HG02938 (cell line): Measurements from ENCODE around the gene UBE4A.
"Not testable (repeated sequence)": the region's sequence is repeated elsewhere in the genome, so short reads cannot be mapped to it uniquely, and the experiment has no call there.

Source experiments
- ATAC-seq: cut with Tn5 transposase; IDR thresholded peaks from one replicate; pipeline ENCODE4 v1.9.1; 2021; ENCODE audit warnings: mild to moderate bottlenecking, moderate library complexity; ENCODE audit not compliant: unreplicated experiment

Gene UBE4A

GRCh38 chr11:118398791-118399559, 39.6 kb downstream of the UBE4A start:
- ATAC-seq: no peak

DNA sequence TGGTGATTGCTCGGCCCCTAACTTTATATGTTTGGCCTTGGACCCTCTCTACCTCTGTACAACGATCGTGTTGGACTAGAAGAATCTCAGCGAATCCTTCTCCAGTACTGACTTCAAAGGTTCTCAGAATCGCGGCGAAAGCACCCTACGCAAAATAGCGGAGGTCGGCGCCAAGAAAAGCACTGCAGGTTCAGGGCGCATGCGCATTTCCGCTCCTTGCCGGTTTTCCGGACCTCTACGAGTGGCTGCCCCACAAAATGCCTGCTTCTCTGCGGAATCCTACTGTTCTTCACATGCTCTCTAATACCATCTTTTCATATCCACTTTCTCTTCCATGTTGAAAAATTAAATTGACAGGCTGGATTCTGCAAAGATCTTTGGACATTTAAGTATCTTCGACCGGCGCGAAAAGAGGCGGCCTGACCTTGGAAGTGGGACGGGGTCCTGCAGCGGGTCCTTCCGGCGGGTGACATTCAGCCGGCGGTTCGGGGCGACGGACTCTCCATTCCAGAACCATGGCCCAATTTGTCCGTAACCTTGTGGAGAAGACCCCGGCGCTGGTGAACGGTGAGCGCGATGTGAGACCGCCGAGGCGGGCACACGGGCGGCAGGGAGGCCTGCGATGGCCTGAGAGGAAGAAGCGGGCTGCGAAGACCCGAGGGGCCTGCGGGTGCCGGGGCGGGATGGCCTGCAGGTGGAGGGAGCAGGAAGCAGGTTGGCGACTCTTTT, 41.9 kb downstream of the UBE4A start, which contains the start of gene ATP5MG:
TSS of gene ATP5MG (plus strand) at position 456 of the 729 bp plus-strand sequence. CDS start at position 516, 60 bp downstream.
- peak; percentile 51 for ATAC-seq

DNA sequence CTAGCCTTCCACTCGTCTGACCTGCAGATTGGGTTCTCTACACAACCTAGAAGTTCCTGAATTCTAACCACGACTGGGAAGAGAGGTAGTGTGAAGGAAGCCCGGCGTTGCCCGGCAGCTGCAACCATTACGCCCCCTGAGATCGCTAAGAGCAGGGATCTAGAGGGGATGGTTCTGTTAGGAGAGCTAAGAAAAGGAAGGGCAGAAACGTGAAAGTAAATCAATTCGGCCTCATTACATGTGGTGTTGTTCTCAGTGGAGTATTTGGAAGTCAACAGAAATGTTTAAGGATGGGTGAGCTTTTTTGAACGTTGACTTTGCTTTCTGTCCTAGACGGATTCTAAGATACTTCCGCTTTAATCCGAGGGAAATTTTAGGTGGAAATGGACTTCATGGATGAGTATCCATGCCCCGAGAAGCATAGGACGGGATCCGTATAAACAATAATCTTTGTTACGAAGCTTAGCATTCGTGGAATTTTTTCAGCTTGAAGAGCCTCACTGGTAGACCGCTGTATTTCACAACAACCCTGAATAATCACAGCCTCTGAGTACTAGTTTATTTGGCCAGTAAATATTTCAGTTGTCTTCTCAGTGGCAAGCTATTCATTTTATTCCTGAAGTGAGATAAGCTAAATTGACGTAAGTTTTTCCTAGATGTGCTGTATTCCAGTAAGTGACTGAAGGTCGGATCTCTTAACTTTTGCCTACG, 42.6 kb downstream of the UBE4A start:
- ATAC-seq: no peak

- not testable (repeated sequence) for ATAC-seq
These were observed 43.2 kb downstream of the UBE4A start for GRCh38 chr11:118402594-118402993.

DNA sequence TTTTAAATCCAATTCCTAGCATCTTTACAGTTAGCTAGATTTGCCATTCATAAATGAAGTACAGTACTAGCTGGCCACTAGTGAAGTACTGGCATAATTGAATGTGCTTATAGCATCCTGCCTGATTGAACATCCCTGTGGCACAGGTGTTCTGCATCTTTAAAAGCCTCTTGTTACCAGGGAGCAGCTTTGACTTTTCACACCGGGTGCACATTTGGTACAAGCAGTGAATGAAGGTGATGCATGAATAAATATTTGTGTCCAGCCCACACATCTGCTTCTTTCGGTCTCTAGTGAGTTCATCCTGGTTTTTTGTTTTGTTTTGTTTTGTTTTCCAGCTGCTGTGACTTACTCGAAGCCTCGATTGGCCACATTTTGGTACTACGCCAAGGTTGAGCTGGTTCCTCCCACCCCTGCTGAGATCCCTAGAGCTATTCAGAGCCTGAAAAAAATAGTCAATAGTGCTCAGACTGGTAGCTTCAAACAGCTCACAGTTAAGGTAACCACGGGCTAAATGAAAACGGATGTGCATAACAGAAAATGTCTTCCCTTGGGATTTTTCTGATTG, 47.3 kb downstream of the UBE4A start:
- ATAC-seq: no peak

DNA sequence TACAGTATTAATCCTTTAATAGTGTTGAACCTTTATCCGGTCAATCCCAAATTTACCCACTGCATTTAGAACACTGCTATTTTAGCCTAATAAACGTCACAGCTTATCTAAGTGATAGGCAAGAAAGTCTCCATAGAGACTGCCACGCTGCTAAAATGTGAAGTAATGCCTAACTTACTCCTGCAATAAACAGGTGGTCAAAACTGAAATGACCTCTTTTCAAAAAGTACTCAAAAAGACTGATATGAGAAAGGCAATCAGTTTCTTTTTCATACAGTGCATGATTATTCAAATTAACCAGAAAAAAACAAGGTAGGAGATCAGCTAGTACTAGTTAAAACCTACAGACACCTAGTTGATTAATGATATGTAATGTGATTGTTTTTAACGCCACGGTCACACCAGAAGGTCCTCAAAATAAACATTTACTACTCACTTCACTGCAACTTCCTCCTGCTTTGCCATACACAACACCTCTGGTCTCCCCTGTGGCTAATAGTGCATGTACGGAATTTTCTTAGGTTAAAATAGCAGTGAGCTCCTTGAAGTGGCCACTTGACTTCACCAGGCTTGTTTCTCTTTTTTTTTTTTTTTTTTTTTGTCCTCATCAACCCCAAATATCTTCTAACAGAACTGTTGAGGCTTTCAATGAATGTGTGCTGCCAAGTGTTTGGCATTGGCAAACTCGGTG, 50.8 kb downstream of the UBE4A start:
- ATAC-seq: peak; percentile 69

GRCh38 chr11:118411530-118411929, 52.1 kb downstream of the UBE4A start:
- ATAC-seq: no peak

DNA sequence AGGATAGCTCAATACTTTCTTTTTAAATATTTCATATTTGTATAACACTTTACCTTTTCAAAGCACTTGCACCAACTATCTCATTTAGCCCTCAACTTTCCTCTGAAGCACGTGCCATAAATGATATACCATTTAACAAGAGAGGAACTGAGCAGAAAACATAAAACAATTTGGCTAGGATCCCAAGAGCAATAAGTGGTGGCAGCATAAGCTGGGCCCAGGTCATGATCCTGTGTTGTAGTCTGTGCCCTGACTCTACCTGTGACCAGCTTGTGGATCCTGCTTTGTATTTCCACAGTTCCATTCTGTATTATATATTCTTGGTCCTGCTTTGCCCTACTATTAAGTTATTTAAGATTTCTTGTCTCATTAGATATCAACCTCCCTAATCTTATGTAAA, 53.5 kb downstream of the UBE4A start:
- no peak for ATAC-seq

GRCh38 chr11:118415062-118415738, 55.8 kb downstream of the UBE4A start:
- no peak for ATAC-seq

GRCh38 chr11:118415739-118416068, 56.3 kb downstream of the UBE4A start:
- no peak for ATAC-seq

DNA sequence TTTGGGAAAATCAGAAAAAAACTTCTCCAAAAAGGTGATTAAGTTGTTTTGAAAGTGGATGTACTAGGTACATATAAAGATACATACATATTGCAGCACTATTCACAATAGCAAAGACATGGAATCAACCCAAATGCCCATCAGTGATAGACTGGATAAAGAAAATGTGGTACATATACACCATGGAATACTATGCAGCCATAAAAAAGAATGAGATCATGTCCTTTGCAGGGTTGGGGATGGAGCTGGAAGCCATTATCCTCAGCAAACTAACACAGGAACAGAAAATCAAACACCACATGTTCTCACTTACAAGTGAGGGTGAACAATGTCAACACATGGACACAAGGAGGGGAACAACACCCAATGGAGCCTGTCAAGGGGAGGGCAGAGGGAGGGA, 57.5 kb downstream of the UBE4A start:
- not testable (repeated sequence) for ATAC-seq

DNA sequence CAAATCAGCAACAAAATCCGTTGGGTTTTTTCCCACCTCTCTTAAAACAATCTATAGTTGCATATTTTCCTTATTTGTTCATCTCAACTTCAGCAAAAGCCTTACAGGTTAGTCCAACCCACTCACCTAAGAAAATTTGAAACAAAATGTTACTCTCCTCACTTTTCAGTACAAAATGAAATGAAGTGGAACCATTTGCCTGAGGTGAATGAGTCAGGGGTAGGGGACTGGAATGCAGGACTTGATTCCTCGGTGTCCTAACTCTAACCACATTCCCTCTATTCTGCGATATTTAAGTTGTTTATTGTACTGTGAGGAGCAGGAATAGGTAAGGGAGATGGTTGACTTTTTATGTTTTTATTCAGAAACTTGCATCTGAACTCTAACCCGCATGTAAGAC, 58.4 kb downstream of the UBE4A start:
- ATAC-seq: no peak

DNA sequence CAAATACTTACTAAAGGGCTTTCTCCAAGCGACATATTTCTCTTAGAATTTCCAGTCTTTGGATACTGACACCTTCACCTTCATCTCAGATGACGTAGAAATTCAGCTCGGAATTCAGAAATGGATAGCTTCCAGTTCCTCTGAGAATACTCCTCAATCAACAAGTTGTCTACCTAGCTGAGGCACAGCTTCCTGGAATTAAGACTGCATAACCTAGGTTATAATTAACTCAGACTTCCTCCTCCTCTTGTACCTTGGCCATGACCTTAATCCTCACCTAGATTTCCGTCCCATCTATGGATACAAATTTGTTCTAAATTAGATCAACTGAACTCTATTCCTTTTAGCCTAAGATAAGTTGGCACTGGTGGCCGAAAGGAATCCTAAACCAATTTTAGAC, 59.4 kb downstream of the UBE4A start:
- no peak for ATAC-seq

DNA sequence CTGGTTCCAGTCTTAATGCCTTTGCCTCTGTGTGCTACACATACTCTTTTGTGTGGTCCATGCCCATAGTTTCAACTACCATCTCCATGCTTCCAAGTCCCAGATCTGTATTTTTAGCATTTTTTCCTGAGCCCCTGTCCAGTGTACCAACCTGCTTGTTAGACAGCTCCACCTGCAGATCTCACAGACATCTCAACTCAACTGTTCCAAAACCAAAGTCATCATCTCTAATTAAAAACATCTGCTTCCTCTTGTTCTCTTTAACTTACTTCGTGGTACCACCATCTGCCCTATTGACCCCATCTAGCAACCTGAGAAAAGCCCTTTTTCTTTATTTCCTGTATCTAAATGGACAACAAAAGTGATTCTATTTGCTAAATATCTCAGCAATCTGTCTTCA, 68.3 kb downstream of the UBE4A start:
- ATAC-seq: no peak

DNA sequence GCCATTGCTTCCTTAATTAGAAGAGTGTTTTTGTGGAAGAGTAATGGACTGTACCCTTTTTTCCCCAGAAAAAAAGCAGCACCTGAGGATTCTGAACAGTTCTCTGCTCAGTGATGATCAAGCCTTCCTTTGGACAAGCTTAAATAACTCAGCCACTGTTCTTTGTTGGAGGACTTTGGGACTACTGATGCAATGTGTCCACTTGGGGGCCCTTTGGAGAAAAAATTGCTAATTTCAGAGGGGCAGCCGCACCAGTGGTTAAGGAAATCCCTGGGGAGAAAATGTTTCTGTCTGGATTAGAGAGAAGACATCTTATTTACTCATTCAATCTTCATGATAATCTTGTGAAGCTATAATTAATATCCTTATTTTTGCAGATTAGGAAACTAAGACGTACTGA, 71.6 kb downstream of the UBE4A start:
- ATAC-seq: no peak

DNA sequence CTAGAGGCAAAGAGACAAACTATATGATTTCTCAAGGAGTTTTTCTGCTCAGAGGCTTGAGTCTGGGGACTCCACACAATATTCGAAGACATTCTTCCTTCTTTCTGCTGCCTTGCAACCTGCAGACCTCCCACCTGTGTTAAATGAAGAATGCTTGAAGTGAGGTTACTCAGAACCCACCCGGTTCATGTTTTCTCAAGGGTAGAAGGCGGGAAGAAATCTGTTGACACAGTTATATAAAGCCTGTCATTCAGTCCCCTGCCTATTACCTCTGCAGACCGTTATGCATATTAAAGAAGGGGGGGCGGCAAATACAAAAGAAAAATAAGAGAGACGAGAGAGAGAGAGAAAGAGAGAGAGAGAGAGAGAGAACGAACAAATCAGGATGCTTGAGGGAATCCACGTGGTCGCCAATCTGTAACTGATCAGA, 74.7 kb downstream of the UBE4A start:
- no peak for ATAC-seq

DNA sequence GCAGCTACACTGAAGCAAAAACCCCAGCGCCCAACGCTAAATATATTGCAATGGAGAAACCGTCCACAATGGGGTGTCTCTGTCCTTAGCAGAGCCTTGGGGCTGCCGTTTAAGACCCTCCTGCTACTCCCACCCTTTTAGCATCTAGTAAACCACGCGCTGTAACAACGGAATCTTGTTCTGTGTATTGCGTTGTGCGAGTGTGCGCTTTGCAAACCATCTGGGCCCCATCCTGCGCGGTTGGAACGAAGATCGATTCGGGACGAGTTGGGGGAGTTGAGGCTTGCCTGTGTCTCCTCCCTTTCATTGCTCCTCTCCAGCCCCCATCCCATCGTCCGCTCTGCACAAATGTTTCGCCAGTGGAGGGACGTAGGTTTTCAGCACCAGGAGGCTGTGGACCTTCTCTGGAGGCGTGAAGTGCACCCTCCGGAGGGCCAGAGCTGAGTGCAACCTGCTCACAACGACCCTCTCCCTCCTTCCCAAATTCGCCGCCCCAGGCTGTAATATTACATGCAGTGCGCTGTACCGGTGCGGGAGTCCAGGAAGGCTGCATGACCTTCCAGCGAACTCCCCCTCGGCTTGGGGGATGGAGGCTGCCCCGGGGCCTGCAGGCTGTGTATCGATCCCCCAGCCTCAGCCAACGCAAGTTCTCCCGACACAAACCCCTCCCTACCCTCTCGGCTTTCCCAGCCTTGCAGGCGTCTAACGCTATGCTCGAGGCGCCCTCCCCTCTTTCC, 75.3 kb downstream of the UBE4A start:
- ATAC-seq: no peak

GRCh38 chr11:118435290-118435892, 76.0 kb downstream of the UBE4A start:
- peak; percentile 9 for ATAC-seq
